ENCODE measurements around the gene HCAR1. TPM values are rescaled to one million over a fixed set of nuclear protein-coding genes. Genes with fewer than 3 reads are reported as not detected.

Gene HCAR1
- total RNA-seq, 1 experiment from 2014 or later, result 4.0 TPM

DNA sequence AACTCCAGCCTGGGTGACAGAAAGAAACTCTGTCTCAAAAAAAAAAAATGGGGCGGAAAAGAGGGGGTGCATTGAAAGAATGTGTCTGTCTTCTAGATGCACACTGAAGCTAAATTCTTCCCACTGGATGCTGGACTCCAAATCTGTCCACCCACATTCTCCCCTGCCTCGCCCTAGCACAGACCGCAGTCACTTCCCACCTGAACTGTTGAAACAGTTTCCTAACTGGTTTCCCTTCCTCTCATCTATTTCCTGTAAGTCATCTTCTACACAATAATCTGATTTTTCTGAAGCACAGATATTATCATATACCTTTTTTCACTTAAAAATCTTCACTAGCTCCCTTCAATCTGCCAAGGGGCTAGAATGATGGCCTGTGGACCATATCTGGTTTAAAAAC is 1.5 kb upstream of the HCAR1 start:
- Histone ChIP-seq H3K9me3 (ENCODE audit: low read length) (no peaks in the 10 kb centered on the region), H3K27ac (ENCODE audit: low read length) (no peak overlapping the region), H3K27me3 (ENCODE audit: low read length) (no peaks in the 10 kb centered on the region), H2AFZ (ENCODE audit: low read length) (no peak overlapping the region; the same call in 1 of the 2 replicates), H3F3A (ENCODE audit: low read length, unreplicated experiment) (no peaks in the 10 kb centered on the region), H3K4me1 (ENCODE audit: insufficient read depth, low read length) (peaks cover 33% of the 10 kb centered on the region), H3K36me3 (ENCODE audit: low read depth, low read length) (no peaks in the 10 kb centered on the region), H4K20me1 (ENCODE audit: low read length) (no peaks in the 10 kb centered on the region), H3K9me2 (replicated peaks; ENCODE audit: low read length) (no peaks in the 10 kb centered on the region), H3K4me2 (ENCODE audit: low read length) (no peak overlapping the region), H3K4me3 (ENCODE audit: low read length) (no peak overlapping the region), H3K9ac (ENCODE audit: low read length) (no peak overlapping the region), H3K79me2 (ENCODE audit: low read length) (peaks cover 24% of the 10 kb centered on the region)
- DNase-seq (peak; percentile 33), ATAC-seq (no peak)
- ChIA-PET POLR2A (ENCODE audit: unreplicated experiment) (no interaction called here), CTCF (no interaction called here)
- TF ChIP-seq EZH2phosphoT487 (IDR thresholded peaks at IDR 0.05; ENCODE audit: borderline replicate concordance, low read length) (no peak), EZH2 (IDR thresholded peaks at IDR 0.05; ENCODE audit: low read length, unreplicated experiment) (no peak)
- TF ChIP-seq, protein P1, sequence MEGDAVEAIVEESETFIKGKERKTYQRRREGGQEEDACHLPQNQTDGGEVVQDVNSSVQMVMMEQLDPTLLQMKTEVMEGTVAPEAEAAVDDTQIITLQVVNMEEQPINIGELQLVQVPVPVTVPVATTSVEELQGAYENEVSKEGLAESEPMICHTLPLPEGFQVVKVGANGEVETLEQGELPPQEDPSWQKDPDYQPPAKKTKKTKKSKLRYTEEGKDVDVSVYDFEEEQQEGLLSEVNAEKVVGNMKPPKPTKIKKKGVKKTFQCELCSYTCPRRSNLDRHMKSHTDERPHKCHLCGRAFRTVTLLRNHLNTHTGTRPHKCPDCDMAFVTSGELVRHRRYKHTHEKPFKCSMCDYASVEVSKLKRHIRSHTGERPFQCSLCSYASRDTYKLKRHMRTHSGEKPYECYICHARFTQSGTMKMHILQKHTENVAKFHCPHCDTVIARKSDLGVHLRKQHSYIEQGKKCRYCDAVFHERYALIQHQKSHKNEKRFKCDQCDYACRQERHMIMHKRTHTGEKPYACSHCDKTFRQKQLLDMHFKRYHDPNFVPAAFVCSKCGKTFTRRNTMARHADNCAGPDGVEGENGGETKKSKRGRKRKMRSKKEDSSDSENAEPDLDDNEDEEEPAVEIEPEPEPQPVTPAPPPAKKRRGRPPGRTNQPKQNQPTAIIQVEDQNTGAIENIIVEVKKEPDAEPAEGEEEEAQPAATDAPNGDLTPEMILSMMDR (conservative IDR thresholded peaks at IDR 0.05; ENCODE audit: low read depth, low read length), result no peak
- intact Hi-C loops (cut with micrococcal nuclease), result loop anchor here (5.0 kb wide), 1 partner anchor 95 kb away; no protein-coding TSS in a partner anchor
- BruUV-seq (replicated peaks), result no TSS peak

DNA sequence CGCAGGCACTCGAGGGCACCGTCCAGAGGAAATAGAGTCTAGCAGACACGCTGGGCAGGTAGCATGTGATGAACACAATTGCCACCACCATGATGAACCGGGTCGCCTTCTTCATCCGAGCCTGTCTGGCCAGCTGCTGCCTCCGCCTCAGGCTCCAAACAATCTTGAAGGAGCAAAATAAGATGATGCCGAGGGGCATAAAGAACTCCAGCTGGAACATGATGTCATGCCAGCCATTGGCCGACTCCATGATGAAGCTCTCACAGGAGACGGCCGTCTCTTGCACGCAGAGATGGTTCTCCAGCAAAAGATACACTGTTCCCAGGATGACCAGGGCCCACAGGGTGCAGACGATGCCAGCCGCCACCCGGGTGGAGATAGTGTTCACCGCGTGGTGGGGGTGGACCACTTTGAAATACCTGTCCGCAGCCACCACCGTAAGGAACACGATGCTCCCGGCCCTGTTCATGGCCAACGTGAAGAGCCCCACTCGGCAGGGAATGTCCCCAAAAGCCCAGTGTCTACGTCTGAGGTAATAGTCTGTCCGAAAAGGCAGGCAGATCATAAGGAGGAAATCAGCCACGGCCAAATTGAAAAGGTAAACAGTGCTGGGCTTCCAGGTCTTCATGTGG is 945 bp downstream of the HCAR1 start:
- no peaks in the 10 kb centered on the region for H3K36me3 ChIP-seq (ENCODE audit: low read depth, low read length)
- H3K4me2 ChIP-seq (ENCODE audit: low read length), result peak overlapping the region; percentile 82
- intact Hi-C loops (cut with micrococcal nuclease), result loop anchor here (5.0 kb wide), 2 partner anchors 52 to 92 kb away; no protein-coding TSS in a partner anchor
- no peaks in the 10 kb centered on the region for H3K27me3 ChIP-seq (ENCODE audit: low read length)
- H3K9me3 ChIP-seq (ENCODE audit: low read length), result no peaks in the 10 kb centered on the region
- ATAC-seq, result no peak; the same call in 1 of the 2 replicates
- H3F3A ChIP-seq (ENCODE audit: low read length, unreplicated experiment), result no peaks in the 10 kb centered on the region
- no peaks in the 10 kb centered on the region for H3K9me2 ChIP-seq (replicated peaks; ENCODE audit: low read length)
- BruUV-seq (replicated peaks), result no TSS peak
- peak overlapping the region; percentile 69 for H3K4me3 ChIP-seq (ENCODE audit: low read length)
- H3K27ac ChIP-seq (ENCODE audit: low read length), result peak overlapping the region; percentile 58; the same call in 1 of the 2 replicates
- H2AFZ ChIP-seq (ENCODE audit: low read length), result peak overlapping the region; percentile 91
- ChIA-PET CTCF (no interaction called here), POLR2A (ENCODE audit: unreplicated experiment) (no interaction called here)
- no peaks in the 10 kb centered on the region for H4K20me1 ChIP-seq (ENCODE audit: low read length)
- no peak for DNase-seq
- peaks cover 52% of the 10 kb centered on the region for H3K4me1 ChIP-seq (ENCODE audit: insufficient read depth, low read length)
- H3K79me2 ChIP-seq (ENCODE audit: low read length), result peaks cover 24% of the 10 kb centered on the region
- peak overlapping the region; percentile 69 for H3K9ac ChIP-seq (ENCODE audit: low read length)
- no peak for TF ChIP-seq EZH2phosphoT487 (IDR thresholded peaks at IDR 0.05; ENCODE audit: borderline replicate concordance, low read length)
- TF ChIP-seq EZH2 (IDR thresholded peaks at IDR 0.05; ENCODE audit: low read length, unreplicated experiment), result no peak
- TF ChIP-seq, protein P1 (conservative IDR thresholded peaks at IDR 0.05; ENCODE audit: low read depth, low read length), result no peak

DNA sequence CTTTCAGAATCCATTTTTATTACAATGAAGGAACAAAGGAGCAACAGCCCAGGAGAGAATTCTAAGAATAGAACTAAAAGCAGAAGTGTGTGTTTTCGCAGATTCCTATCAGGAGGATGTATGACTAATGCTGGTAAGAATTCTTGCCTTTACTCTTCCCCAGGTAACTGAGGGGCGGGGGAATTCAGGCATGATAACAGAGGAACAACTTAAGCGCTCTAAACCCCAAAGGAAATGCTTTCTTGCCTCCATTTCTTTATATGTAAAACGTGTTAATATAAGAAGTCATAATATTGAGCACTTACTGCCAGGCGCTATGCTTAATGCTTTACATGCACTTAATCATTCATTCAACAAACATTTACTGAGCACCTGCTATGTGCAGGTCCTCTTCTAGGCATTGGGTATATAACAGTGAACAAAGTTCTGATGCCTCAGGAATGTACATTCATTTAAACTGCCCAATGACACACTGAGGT is 4.5 kb downstream of the HCAR1 start:
- Histone ChIP-seq H3F3A (ENCODE audit: low read length, unreplicated experiment) (no peaks in the 10 kb centered on the region), H3K9me3 (ENCODE audit: low read length) (no peaks in the 10 kb centered on the region), H3K4me2 (ENCODE audit: low read length) (peak overlapping the region; percentile 70), H3K4me1 (ENCODE audit: insufficient read depth, low read length) (peaks cover 49% of the 10 kb centered on the region), H3K9ac (ENCODE audit: low read length) (peak overlapping the region; percentile 3; the same call in 1 of the 2 replicates), H3K9me2 (replicated peaks; ENCODE audit: low read length) (no peaks in the 10 kb centered on the region), H3K79me2 (ENCODE audit: low read length) (peaks cover 24% of the 10 kb centered on the region), H4K20me1 (ENCODE audit: low read length) (no peaks in the 10 kb centered on the region), H3K27me3 (ENCODE audit: low read length) (no peaks in the 10 kb centered on the region), H3K27ac (ENCODE audit: low read length) (peak overlapping the region; percentile 63), H3K36me3 (ENCODE audit: low read depth, low read length) (no peaks in the 10 kb centered on the region), H3K4me3 (ENCODE audit: low read length) (peak overlapping the region; percentile 38), H2AFZ (ENCODE audit: low read length) (peak overlapping the region; percentile 17; the same call in 1 of the 2 replicates)
- intact Hi-C loops (cut with micrococcal nuclease), result loop anchor here (5.0 kb wide), 1 partner anchor 49 kb away; no protein-coding TSS in a partner anchor
- DNase-seq (peak; percentile 92), ATAC-seq (peak; percentile 69)
- TF ChIP-seq EZH2phosphoT487 (IDR thresholded peaks at IDR 0.05; ENCODE audit: borderline replicate concordance, low read length), result no peak
- TF ChIP-seq, protein P1 (conservative IDR thresholded peaks at IDR 0.05; ENCODE audit: low read depth, low read length), result no peak
- no peak for TF ChIP-seq EZH2 (IDR thresholded peaks at IDR 0.05; ENCODE audit: low read length, unreplicated experiment)
- ChIA-PET POLR2A (ENCODE audit: unreplicated experiment) (interaction anchor here (0.6 kb wide), 1 partner anchor 41 kb away, joined by 3 read pairs; no protein-coding TSS in a partner anchor), CTCF (no interaction called here)
- no TSS peak for BruUV-seq (replicated peaks)
